Measurements from ENCODE around the gene AQP2.

The AQP2 gene

DNA sequence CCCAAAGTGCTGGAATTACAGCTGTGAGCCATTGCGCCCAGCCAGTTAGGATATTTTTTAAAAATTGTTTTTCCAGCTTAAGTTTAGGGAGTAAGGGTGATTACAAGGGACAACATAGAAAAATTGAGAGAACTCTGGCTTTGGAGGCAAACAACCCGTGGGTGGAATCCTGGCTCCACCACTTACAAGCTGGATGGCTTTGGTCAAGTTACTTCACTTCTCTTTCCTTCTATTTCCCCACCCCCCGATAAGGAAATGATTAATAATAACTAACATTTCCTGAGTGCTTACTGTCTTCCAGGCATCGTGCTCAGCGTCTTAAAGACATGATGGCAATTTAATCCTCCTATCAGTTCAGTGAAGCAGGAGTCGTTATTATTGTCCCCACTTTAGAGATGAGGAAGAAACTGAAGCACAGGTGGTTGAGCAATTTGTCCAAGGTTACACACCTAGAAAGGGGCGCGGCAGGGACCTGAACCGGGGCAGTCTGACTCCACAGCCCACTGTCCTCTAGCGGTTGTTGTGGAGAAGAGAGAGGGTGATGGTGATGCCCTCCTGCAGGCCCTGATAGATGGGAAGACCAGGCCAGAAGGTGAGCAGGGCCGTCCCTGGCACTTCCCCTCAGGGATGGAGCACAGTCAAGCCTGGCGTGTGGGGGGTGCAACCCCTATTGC, 30.2 kb upstream of the AQP2 start:
- DNase-seq (ENCODE audit: low read depth in 2 of 2), result no peak

DNA sequence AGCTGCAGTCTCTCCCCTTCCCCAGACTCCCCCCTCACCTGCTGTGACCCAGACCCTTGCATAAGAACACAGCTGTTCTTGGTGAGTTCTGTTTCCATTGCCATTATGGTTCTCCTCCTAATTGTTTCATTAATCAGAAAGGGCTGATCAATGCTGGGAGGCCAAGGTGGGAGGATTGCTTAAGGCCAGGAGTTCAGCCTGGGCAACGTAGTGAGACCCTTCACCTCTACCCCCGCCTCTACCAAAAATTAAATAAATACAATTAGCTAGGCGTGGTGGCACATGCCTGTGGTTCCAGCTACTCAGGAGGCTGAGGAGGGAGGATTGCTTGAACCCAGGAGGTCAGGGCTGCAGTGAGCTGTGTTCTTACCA, 29.6 kb upstream of the AQP2 start:
- no peak for DNase-seq (ENCODE audit: low read depth in 2 of 2)

DNA sequence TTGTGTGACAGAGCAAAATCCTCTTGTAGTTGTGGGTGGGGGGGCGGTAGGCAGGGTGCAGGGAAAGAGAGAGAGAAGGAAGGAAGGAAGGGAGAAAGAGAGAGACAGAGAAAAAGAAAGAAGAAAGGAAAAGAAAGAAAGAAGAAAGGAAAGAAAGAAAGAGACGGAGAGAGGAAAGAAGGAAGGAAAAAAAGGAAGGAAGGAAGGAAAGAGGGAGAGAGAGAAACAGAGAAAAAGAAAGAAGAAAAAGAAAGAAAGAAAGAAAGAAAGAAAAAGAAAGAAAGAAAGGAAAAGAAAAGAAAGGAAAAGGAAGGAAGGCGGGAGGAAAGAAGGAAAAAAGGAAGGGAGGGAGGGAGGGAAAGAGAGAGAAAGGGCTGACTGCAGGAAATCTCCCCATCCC, 29.2 kb upstream of the AQP2 start:
- no peak for DNase-seq (ENCODE audit: low read depth in 2 of 2)

DNA sequence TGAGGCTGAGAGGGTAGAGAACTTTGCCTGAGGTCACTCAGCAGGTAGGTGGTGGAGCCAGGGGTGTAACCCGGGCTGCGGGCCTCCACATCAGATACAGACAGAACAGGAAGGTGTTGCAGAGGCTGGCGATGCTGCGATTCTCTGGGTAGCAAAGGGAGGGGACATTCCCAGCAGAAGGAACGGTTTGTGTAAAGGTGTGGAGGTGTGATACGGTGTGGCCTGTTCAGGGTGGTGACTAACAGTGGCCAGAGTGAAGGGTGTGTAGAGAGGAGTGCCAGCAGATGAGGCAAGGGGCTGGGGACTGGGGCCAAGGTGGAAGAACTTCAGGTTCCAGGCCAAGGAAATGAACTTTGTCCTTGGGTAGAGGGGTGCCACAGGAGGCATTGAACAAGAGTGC, 28.6 kb upstream of the AQP2 start:
- DNase-seq (ENCODE audit: low read depth in 2 of 2), result no peak

DNA sequence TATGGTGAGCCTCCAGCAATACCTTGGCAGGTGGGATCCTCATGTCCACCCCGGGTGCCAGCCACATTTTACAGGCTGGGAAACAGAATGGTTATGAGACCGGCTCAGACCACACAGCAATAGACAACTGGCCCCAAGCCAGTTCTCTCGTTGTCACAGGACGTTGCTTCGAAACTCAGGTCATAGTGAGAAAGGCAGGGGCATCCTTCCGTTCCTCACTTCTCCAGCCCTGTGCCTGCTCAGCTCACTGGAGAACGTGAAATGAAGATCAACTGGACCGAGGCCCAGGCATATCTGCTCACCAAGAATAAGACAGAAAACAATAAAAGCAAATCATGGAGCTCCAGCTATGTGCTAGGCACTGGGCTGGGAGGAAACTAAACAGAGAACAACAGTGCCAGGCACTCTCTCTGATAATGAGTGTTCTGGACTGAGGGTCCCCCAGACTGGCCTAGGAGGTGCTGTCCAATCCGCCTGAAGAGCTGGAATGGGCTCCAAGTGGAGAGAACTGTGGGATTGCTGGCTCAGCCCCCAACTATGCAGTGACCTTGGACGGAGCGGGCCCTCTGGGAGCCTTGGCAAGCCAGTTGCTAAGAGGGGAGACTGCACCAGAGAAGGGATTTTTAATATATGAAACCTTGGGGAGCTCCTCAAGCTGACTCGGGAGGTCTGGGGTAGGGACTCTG, 28.0 kb upstream of the AQP2 start:
- DNase-seq (ENCODE audit: low read depth in 2 of 2), result no peak

DNA sequence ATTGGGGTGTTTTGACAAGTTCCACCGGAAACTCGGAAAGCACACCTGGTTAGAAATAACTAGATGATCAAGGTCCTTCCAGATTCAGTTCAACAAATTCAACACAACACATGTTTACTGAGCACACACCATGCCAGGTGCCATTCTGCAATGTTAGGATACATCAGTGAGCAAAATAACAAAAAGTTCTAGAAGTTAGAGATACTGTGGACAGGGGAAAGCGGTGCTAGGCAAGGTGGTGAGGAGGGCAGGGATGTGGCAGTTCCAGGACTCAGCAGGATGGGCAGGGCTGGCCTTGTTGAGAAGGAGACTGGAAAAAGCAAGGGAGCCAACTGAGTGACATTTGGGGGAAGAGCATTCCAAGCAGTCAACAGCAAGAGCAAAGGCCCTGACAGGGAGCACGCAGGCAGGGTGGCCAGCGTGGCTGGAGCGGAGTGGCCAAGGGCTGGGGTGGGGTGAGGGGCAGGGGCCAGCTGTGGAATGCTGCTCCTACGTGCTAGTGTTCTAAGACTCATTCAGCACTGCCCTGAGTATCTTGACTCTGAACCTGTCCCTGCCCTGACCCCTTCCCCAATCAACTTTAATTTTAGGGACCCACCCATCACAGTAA, 27.4 kb upstream of the AQP2 start:
- DNase-seq (ENCODE audit: low read depth in 2 of 2), result no peak

DNA sequence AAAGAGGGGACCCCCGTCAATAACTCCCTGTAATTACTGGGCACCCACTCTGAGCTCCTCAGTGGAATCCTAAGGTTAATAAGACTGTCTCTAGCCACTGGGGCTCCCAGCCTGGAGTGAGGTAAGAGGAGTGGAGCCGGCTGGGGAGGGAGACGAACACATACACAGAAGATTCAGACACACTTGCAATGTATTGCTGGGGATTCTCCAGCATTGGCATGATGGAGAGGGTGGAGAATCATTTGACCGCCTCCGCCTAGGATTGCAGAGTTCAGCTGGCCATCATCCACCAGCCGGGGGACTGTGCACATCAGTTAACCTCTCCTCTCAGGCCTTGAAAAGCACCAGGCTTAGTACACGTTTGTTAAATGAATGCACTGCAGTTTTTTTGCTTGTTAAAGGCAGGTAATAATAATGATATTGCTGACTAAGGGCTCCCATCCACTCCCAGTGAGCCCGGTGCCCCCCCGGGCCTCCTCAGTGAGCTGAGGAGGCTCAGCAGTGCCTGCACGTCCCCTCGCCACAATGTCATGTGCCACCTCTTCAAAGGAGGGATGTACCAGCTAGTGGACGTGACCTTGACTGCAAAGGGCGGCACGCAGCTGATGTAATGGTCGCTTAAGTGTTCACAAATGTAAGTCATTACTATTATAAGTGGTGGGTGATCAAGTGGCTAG, 26.5 kb upstream of the AQP2 start:
- no peak for DNase-seq (ENCODE audit: low read depth in 2 of 2)

DNA sequence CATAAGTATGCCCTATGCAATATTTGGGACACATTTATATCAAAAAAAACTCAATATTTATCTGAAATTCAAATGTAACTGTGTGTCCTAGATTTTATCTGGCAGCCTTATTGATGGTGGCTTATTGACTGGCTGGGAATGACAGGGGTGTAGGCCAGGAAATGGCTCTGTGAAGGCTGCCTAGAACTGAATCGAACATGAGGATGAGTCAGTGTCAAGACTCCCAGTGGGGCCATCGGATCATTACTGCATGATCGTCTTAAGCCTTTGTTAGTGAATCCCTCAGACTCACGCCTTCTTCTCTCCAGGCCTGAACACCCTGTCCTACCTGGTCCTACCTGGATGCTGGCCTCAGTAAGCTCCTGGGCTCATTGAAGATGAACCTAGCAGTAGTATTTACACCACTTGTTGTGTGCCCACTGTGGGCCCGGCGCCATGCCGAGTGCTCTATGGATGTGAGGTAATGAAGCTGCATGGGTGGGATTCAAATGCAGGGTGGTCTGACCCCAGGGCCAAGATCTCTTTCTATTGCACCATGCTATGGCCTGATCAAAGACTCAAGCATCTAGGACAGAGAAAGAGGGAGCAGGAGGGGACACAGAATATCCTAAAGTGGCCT, 25.8 kb upstream of the AQP2 start:
- DNase-seq (ENCODE audit: low read depth in 2 of 2), result no peak

DNA sequence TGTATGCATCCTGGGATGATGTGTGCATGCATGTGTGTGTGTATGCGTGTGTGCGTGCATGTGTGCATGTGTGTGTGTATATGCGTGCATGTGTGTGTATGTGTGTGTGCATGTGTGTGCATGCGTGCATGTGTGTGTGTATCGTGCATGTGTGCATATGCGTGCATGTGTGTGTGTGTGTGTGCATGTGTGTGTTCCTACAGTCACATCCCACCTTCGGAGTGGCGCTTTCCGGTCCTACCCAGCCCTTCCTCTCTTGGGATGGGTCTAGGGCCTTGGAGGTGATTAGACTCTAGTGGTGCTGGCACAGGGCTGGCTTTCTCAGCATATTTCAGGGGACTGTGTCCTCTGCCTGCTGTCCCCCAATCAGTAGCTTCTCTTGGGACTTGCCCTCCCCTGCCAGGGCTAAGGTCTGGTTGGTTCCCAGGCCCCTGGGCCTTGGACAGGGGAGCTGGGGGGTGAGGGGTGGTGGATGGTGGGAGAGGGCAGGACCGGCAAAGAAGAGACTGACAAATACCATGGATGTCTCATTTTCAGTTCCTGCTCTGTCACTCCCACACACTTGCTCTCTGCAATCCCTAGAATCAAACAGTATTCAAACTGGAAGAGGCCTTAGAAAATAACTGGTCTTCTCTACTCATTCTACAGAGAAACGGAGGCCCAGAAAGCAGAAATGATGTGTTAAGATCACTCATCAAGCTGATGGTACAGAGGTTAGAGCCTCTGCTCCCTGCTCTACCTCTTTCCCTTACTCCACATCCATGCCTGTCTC, 24.9 kb upstream of the AQP2 start:
- DNase-seq (ENCODE audit: low read depth in 2 of 2), result no peak

DNA sequence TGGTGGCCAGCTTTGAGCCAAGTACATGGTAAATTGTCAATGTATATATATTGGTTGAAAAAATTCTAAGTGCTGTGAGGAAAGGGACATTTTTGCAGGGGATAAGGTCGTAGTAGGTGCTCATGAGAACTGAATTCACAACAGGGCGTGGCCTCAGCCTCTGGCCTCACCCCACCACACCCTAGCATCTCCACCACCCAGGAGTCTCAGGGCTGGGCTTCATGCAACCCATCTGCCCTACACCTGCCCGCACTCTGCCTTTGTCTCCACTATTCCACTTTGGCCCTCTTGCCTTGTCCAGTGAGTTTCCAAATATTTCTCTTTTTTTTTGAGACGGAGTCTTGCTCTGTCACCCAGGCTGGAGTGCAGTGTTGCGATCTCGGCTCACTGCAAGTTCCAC, 22.1 kb upstream of the AQP2 start:
- no peak for DNase-seq (ENCODE audit: low read depth in 2 of 2)

DNA sequence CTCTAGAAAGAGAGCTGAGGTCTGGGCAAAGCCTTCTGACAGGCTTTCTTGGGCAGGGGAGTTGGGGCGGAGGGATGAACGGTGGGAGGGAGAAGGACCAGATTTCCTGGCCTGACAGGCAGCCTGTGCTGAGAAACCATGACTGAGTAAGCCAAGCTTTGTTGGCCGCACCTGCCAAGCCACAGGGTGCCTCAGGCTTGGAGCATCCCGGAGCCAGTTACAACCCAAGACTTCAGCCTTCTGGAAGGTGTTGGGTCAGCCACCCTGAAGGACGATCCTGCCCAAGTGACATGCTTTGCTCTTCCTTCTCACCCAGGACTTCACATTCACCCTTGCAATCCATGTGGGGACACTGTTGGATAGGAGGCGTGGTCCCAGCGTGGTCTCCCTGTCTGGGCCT, 21.0 kb upstream of the AQP2 start:
- no peak for DNase-seq (ENCODE audit: low read depth in 2 of 2)

DNA sequence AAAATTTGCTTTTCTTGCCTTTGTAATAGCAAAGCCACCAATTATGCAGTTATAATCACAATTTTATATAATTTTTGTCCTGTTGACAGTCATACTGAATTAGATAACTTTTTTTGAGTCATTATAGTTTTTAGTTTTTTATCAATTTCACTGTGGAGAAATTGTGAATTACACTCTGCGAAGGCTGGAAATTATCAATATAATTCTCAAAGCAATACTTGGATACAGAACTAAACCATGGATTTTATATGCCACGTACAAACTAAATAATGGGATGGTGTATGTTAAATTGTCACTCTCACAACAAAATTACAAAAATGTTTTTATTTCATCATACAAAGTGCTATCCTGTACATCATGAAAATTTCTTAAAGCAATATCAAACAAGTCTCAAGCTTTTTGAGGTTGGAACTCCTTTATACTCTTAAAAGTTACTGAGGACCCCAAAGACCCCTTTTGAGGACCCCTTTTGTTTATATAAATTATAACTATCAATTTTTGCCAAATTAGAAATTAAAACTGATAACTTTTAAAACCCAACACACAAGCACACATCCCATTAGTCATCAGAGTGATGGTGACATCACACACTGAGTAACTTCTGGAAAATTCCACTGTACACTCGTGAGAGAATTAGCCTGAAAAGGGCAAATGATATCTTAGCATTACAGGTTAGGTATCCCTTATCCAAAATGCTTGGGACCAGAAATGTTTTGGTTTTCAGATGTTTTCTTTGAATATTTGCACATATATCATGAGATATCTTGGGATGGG, 19.8 kb upstream of the AQP2 start:
- no peak for DNase-seq (ENCODE audit: low read depth in 2 of 2)

DNA sequence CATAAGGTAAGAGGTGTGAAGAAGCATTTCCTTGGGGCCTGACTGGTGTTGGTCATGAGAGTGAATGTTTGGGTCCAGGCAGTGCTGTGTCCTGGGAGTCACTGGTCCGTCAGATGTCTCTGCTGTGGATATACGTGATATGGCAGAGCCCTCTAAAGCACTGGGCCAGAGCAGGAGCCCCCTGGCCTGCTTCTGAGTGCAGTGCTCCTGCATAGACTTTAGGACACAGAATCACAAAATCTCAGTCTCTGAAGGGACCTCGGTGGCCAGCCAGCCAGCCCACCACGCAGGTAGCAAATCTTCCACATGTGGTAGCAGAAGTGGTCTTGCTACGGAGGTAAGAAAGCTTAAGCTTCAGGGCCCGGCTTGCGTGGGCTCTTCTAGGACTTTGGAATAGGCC, 18.5 kb upstream of the AQP2 start:
- DNase-seq (ENCODE audit: low read depth in 2 of 2), result no peak

DNA sequence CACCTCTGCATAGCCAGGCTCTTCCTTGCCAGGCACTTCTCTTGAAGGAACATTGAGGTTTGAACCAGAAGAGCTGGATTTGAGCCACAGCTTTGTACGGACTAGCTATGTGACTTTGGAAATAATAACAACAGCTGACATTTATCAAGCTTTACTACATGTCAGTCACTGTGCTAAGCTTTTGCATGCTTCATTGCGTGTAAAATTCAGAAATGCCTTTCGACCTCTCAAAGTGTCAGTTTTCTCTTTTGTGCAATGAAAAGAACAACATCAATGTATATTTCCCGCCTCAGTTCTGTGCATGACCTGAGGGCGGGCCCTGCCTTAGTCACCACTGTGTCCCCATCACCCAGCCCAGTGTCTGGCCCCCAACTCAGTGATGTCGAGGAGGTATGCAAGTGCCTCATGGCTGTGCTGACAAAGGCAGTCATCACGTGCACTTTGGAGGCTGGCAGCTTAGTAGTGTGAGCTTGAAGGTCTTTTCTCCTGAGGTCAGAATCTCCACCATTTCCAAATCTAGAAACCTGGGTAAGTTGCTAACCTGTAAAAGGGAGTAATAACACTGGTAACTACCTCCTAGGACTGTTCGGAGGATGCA, 17.9 kb upstream of the AQP2 start:
- no peak for DNase-seq (ENCODE audit: low read depth in 2 of 2)

DNA sequence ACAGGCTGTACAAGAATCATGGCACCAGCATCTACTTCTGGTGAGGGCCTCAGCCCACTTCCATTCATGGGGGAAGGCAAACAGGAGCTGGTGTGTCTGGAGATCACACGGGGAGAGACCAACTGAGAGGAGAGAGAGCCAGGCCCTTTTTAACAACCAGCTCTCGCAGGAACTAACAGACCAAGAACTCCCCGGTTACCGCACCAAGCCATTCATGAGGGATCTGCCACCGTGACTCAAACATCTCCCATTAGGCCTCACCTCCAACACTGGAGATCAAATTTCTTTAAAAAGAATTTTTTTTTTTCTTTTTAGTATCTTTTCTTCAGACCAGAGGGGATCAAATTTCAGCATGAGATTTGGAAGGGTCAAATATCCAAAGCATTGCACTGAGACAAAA, 16.7 kb upstream of the AQP2 start:
- no peak for DNase-seq (ENCODE audit: low read depth in 2 of 2)

DNA sequence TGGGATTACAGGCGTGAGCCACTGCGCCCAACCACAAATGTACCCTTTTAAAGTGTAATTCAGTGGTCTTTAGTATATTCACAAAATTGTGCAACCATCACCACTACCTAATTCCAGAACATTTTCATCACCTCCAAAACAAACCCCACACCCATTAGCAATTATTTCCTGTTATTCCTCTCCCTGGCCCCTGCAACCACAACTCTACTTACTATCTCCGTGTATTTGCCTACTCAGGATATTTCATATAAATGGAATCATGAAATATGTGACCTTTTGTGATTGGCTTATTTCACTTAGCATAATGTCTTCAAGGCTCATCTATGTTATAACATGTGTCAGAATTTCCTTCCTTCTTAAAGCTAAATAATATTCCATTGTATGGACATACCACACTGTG, 16.0 kb upstream of the AQP2 start:
- no peak for DNase-seq (ENCODE audit: low read depth in 2 of 2)

DNA sequence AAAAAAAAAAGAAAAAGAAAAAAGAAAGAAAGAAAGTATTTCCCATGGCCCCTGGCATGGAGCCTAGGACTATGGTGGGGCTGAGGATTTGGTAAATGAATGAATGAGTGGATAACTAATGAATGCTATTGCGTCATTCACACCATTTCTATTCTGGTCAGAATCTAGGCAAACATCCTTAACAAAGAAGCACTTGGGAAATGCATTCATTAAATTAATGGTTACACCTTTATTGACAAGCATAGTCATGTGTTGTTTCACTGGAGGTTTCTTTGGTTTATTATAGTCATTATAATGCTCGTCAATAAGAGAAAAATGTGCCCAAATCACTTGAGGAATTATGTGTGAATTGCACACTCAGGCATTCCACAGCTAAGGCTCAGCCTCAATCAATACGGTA, 13.6 kb upstream of the AQP2 start:
- DNase-seq (ENCODE audit: low read depth in 2 of 2), result no peak

DNA sequence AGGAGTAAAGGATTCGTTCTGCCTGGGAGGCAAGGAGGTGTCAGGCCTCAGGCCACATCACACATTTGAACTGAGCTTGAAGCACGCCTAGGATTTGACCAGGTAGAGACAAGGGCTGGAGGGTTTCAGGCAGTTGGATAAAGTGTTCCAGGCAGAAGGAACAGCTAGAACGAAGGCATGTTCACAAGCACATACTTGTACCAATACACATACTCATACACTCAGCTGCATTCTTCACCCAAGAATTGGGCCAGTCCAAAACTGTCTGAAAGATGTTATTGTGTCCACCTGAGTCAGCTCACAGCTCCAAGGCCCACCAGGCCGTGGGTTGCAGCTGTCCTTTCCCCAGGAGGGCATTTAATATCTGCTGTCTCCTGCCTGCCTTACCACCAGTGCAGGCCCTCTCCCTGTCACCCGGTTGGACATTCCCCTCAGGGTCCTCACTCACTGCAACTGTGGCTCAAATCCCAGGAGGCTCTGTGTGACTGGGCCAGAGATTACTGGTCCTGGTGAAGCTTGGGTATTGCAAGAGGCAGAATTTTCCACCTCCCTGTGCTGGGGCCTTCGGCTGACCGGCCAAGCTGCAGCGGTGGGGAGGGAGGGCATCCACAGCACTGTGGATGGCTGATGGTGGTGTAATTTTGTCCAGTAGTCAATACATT, 12.8 kb upstream of the AQP2 start:
- DNase-seq (ENCODE audit: low read depth in 2 of 2), result no peak

DNA sequence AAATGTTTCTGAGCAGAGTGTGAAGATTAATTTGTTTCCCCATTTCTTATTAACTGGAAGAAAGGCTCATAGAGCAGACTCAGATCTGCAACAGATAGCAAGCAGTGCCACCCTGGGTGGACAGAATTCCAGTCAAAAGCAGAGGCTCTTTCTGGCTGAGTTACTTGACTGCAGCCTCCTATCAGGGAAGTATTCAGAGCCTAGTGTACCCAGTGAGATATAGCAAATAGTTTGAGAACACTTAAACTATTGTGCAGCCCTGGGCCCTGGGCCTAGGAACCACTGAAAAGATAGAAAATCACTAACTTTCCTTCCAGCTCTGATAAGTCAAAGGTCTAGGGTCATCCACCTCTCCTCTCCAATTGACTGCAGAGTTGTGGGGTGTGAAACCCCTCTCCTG, 11.2 kb upstream of the AQP2 start:
- no peak for DNase-seq (ENCODE audit: low read depth in 2 of 2)

DNA sequence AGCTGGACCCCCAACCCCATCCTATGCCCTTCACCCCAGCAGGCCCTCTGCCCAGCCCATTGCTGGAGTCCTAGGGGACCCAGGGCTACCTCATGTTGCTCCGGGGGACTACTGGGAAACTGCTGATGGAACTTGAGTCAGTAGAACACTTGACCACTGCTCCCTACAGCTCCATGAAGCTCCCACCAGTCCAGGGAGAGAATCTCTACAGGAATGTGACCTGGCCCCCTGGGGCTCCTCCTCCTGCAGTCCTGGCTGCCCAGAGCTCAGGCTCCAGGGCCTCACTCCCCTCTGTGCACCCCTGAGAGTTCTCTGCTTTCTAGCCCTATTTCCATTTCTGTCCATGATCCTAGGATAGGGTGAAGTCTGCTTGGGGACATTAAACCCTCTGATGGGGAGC, 10.8 kb upstream of the AQP2 start:
- DNase-seq (ENCODE audit: low read depth in 2 of 2), result no peak

All from stimulated activated CD8-positive, alpha-beta memory T cell treated with anti-CD3 and anti-CD28 coated beads, Interleukin-2, amount 100 ng/mL, for 48 hours (primary cell).